HepG2 (cell line): ENCODE results near the gene CERS5. TPM values are rescaled to one million over a fixed set of nuclear protein-coding genes. Genes with fewer than 3 reads are reported as not detected.

ENCODE experiments used
- ATAC-seq: fragments of 200-7000 bp; cut with Tn5 transposase; 3 replicates; pipeline ENCODE4 v1.9.1; 2020; ENCODE audit warnings: mild to moderate bottlenecking, moderate library complexity
- BruUV-seq: library from RNA; stranded (reverse); fragments of 400-500 nt; replicated peaks from 2 replicates; lab custom pipeline; 2021; lab: Mats Ljungman, UMichigan
- CTCF ChIA-PET: fragments of 300-600 bp; formaldehyde crosslinking; extraction: SDS; loops from one replicate; lab custom pipeline; 2021; ENCODE audit warnings: low total read pairs, inconsistent platforms, low intra/inter-chr PET ratio; lab: Yijun Ruan, JAX
- POLR2A ChIA-PET: fragments of 350-600 bp; sonication (Branson Sonifier 250); formaldehyde crosslinking; loops from one replicate; lab custom pipeline; 2020; ENCODE audit warnings: antibody characterized with exemption, inconsistent platforms; lab: Yijun Ruan, JAX
- DNase-seq: peaks from one replicate; pipeline ENCODE4 v3.0.0-alpha.2; 2015; ENCODE audit warnings: low spot score
- FAIRE-seq: peaks from 3 replicates; lab custom pipeline; 2011; peaks lifted over from hg19 to GRCh38; lab: Jason Lieb, UNC
- H2AFZ ChIP-seq: one replicate; pipeline ENCODE4 v1.6.1; 2011; ENCODE audit warnings: low read length, inconsistent platforms
- H3K27ac ChIP-seq: fragments of 300-600 bp; 3 replicates; pipeline ENCODE4 v1.8.0; 2011; ENCODE audit warnings: mixed run types, mild to moderate bottlenecking, mixed read lengths, low read length, inconsistent platforms; ENCODE audit not compliant: insufficient read depth; ENCODE audit errors: extremely low read length
- H3K27me3 ChIP-seq, 2 experiments: fragments of 200-600 bp in 1 of 2; 2 replicates in 1 of 2; 3 replicates in 1 of 2; pipeline versions ENCODE4 v1.6.0 to v1.8.0; 2011; ENCODE audit warnings: low read length in 2 of 2, mild to moderate bottlenecking in 2 of 2, moderate library complexity in 2 of 2, inconsistent platforms in 1 of 2; ENCODE audit not compliant: insufficient read depth in 2 of 2, control insufficient read depth in 1 of 2
- H3K36me3 ChIP-seq, 2 experiments: fragments of 200-600 bp in 1 of 2; replicated peaks in 1 of 2; 2 replicates in 1 of 2; 3 replicates in 1 of 2; pipeline versions ENCODE4 v1.5.1 to v1.8.0; 2011; ENCODE audit warnings: low read length in 2 of 2, inconsistent platforms in 1 of 2; ENCODE audit not compliant: insufficient read depth in 2 of 2, control insufficient read depth in 1 of 2
- H3K4me1 ChIP-seq: 2 replicates; pipeline ENCODE4 v1.5.1; 2012; ENCODE audit warnings: low read length, inconsistent platforms; ENCODE audit not compliant: insufficient read depth
- H3K4me2 ChIP-seq: 2 replicates; pipeline ENCODE4 v1.6.0; 2011; ENCODE audit warnings: low read depth, low read length, inconsistent platforms
- H3K4me3 ChIP-seq, 3 experiments: fragments of 200-600 bp in 1 of 3; sonication (generic), shearing (Covaris generic) in 1 of 3; replicated peaks in 1 of 3; 2 replicates each; pipeline ENCODE4 v1.5.1; 2011 to 2016; ENCODE audit warnings: low read length in 3 of 3, inconsistent platforms in 2 of 3, low read depth in 2 of 3, mild to moderate bottlenecking in 2 of 3, control low read depth in 1 of 3, mixed read lengths in 1 of 3; ENCODE audit not compliant: insufficient read depth in 1 of 3
- H3K79me2 ChIP-seq: one replicate; pipeline ENCODE4 v1.6.1; 2011; ENCODE audit warnings: low read length, inconsistent platforms; ENCODE audit not compliant: insufficient read depth
- H3K9ac ChIP-seq: 2 replicates; pipeline ENCODE4 v1.6.0; 2011; ENCODE audit warnings: mild to moderate bottlenecking, low read depth, low read length, inconsistent platforms; ENCODE audit not compliant: insufficient read depth
- H3K9me3 ChIP-seq: 2 replicates; pipeline ENCODE4 v1.5.1; 2012; ENCODE audit warnings: mild to moderate bottlenecking, low read length
- H4K20me1 ChIP-seq: 2 replicates; pipeline ENCODE4 v1.6.0; 2011; ENCODE audit warnings: inconsistent platforms, mild to moderate bottlenecking, low read length, moderate library complexity; ENCODE audit not compliant: insufficient read depth
- ADNP ChIP-seq: sonication (generic); formaldehyde crosslinking; IDR thresholded peaks from 2 replicates; pipeline ENCODE4 v1.4.0; 2020; ENCODE audit warnings: missing genetic modification reagents
- DNMT3B ChIP-seq: conservative IDR thresholded peaks from 2 replicates; pipeline ENCODE4 v1.6.1; 2016; ENCODE audit warnings: missing biosample characterization, control low read depth
- ETV6 ChIP-seq: sonication (generic); formaldehyde crosslinking; conservative IDR thresholded peaks from 2 replicates; pipeline ENCODE4 v1.4.0; 2020; ENCODE audit warnings: missing genetic modification reagents
- HINFP ChIP-seq: sonication (generic); formaldehyde crosslinking; IDR thresholded peaks from 2 replicates; pipeline ENCODE4 v1.4.0; 2020; ENCODE audit warnings: low read depth, mild to moderate bottlenecking, missing genetic modification reagents
- HMG20B ChIP-seq: conservative IDR thresholded peaks from 2 replicates; pipeline ENCODE4 v1.6.1; 2016; ENCODE audit warnings: missing genetic modification reagents, missing compliant biosample characterization
- IKZF1 ChIP-seq: fragments of 450-650 bp; IDR thresholded peaks from 2 replicates; pipeline ENCODE4 v1.7.1; 2016
- KDM4B ChIP-seq: sonication (generic); formaldehyde crosslinking; IDR thresholded peaks from 2 replicates; pipeline ENCODE4 v1.4.0; 2020; ENCODE audit warnings: missing genetic modification reagents
- LBX2 ChIP-seq: sonication (generic); formaldehyde crosslinking; IDR thresholded peaks from 2 replicates; pipeline ENCODE4 v1.5.0; 2020; ENCODE audit warnings: missing genetic modification reagents, mild to moderate bottlenecking, borderline replicate concordance
- MXD4 ChIP-seq: IDR thresholded peaks from 2 replicates; pipeline ENCODE4 v1.6.1; 2016; ENCODE audit warnings: mild to moderate bottlenecking, missing biosample characterization, missing genetic modification reagents
- NBN ChIP-seq: fragments of 450-650 bp; conservative IDR thresholded peaks from 2 replicates; pipeline ENCODE4 v1.6.1; 2017
- NKX3-1 ChIP-seq: sonication (generic); formaldehyde crosslinking; IDR thresholded peaks from 2 replicates; pipeline ENCODE4 v1.5.0; 2020; ENCODE audit warnings: missing genetic modification reagents
- PHB2 ChIP-seq: fragments of 450-650 bp; IDR thresholded peaks from 2 replicates; pipeline ENCODE4 v1.6.1; 2018; ENCODE audit not compliant: partially characterized antibody
- PLRG1 ChIP-seq: fragments of 450-650 bp; conservative IDR thresholded peaks from 2 replicates; pipeline ENCODE4 v1.6.1; 2016
- REL ChIP-seq: sonication (generic); formaldehyde crosslinking; conservative IDR thresholded peaks from 2 replicates; pipeline ENCODE4 v1.8.0; 2022; ENCODE audit warnings: mild to moderate bottlenecking, missing genetic modification reagents, moderate library complexity
- RXRA ChIP-seq: sonication (generic); formaldehyde crosslinking; IDR thresholded peaks from 2 replicates; pipeline ENCODE4 v1.5.1; 2020; ENCODE audit warnings: missing genetic modification reagents
- SYNCRIP ChIP-seq: fragments of 200-400 bp; formaldehyde crosslinking; IDR thresholded peaks from 2 replicates; pipeline ENCODE4 v1.6.1; 2018; ENCODE audit warnings: mild to moderate bottlenecking, low read depth, low read length; ENCODE audit not compliant: insufficient read depth
- TAF1 ChIP-seq: sonication (generic); formaldehyde crosslinking; IDR thresholded peaks from 2 replicates; pipeline ENCODE4 v1.4.0; 2020; ENCODE audit warnings: missing genetic modification reagents
- TBX2 ChIP-seq: sonication (generic); formaldehyde crosslinking; IDR thresholded peaks from 2 replicates; pipeline ENCODE4 v1.5.0; 2020; ENCODE audit warnings: missing genetic modification reagents, mild to moderate bottlenecking, borderline replicate concordance
- XRCC5 ChIP-seq: fragments of 200-400 bp; formaldehyde crosslinking; optimal IDR thresholded peaks from 2 replicates; pipeline ENCODE3; 2017; ENCODE audit warnings: mild to moderate bottlenecking, low read length
- ZBTB2 ChIP-seq: sonication (generic); formaldehyde crosslinking; IDR thresholded peaks from 2 replicates; pipeline ENCODE4 v1.8.0; 2022; ENCODE audit warnings: low read depth, missing genetic modification reagents
- ZBTB20 ChIP-seq: sonication (generic); formaldehyde crosslinking; IDR thresholded peaks from 2 replicates; pipeline ENCODE4 v1.8.1; 2023; ENCODE audit warnings: missing genetic modification reagents, low read depth, mild to moderate bottlenecking, borderline replicate concordance
- ZNF260 ChIP-seq: sonication (generic); formaldehyde crosslinking; IDR thresholded peaks from 2 replicates; pipeline ENCODE4 v1.4.0; 2020; ENCODE audit warnings: missing genetic modification reagents, low read depth, mild to moderate bottlenecking, borderline replicate concordance
- ZNF33B ChIP-seq: sonication (generic); formaldehyde crosslinking; IDR thresholded peaks from 2 replicates; pipeline ENCODE4 v1.5.1; 2020; ENCODE audit warnings: mild to moderate bottlenecking, missing genetic modification reagents
- ZNF383 ChIP-seq: sonication (generic); formaldehyde crosslinking; IDR thresholded peaks from 2 replicates; pipeline ENCODE4 v1.4.0; 2020; ENCODE audit warnings: missing genetic modification reagents, mild to moderate bottlenecking, borderline replicate concordance
- ZNF619 ChIP-seq: sonication (generic); formaldehyde crosslinking; IDR thresholded peaks from 2 replicates; pipeline ENCODE4 v1.4.0; 2020; ENCODE audit warnings: mild to moderate bottlenecking, missing genetic modification reagents
- ZNF652 ChIP-seq: IDR thresholded peaks from 2 replicates; pipeline ENCODE4 v1.6.1; 2016; ENCODE audit warnings: low read depth, borderline replicate concordance
- WGBS: methylation state at CpG from one replicate; pipeline ENCODE4 v1.1.6; 2017; ENCODE audit warnings: low lambda C conversion rate; 5-methylcytosine and 5-hydroxymethylcytosine counted together
- in situ Hi-C: cut with HindIII; loops from 2 replicates; pipeline ENCODE4 v1.10.0; 2017; ENCODE audit warnings: low pct_unique_long_range_greater_than_20kb; ENCODE audit not compliant: extremely low pct_ligation_motif_present
- intact Hi-C: fragments of 100-400 bp; cut with micrococcal nuclease; formaldehyde crosslinking; loops from one replicate; pipeline ENCODE4 v1.10.0; 2022; ENCODE audit not compliant: unreplicated experiment
- polyA plus RNA-seq, 8 experiments: library from polyadenylated mRNA; depleted of rRNA in 3 of 8; stranded (reverse) in 7 of 8; unstranded in 1 of 8; fragments of >200 nt; fragmentation: Illumina TruSeq in 4 of 8; extraction: Trizol in 4 of 8; gene quantifications; 2 replicates each; pipeline versions ENCODE4 v1.2.1 to v1.2.3, GENCODE V29; 2011 to 2016; ENCODE audit warnings: low read depth in 4 of 8, missing spikeins in 1 of 8, mixed read lengths in 1 of 8; ENCODE audit not compliant: insufficient read depth in 1 of 8
- total RNA-seq, 5 experiments: library from RNA; depleted of rRNA; stranded (reverse); fragments of >200 nt; fragmentation: Illumina TruSeq; extraction: Trizol; gene quantifications; 2 replicates each; pipeline ENCODE4 v1.2.3, GENCODE V29; 2016; ENCODE audit warnings: low read depth in 1 of 5

The CERS5 gene
- total and polyA plus RNA-seq, 2 of the 13 experiments (the other 11 are each of a cell fraction or from before 2014, with no cell fraction given), result 22.3 to 48.8 TPM

GRCh38 chr12:50103767-50104321, 63.3 kb downstream of the CERS5 start, which contains the start of gene GPD1:
Gene GPD1, plus strand, starts transcription at chr12:50104008. Its CDS starts 43 bp downstream, at chr12:50104051.
- Histone ChIP-seq H2AFZ (no peak within 1 kb of the TSS), H3K4me1 (peaks cover 68% of the 10 kb centered on the region), H3K79me2 (no peaks in the 10 kb centered on the region), H3K9ac (peak within 1 kb of the TSS; percentile 72), H4K20me1 (no peaks in the 10 kb centered on the region), H3K4me3 (peak within 1 kb of the TSS; percentile 58 to 75 (median 64)), H3K4me2 (peak within 1 kb of the TSS; percentile 96), H3K36me3 (peaks cover 2 to 17% of the 10 kb centered on the region in 2 experiments; a peak in 4 of 5 replicates), H3K27me3 (no peaks in the 10 kb centered on the region), H3K27ac (peak within 1 kb of the TSS; percentile 73), H3K9me3 (no peaks in the 10 kb centered on the region)
- intact Hi-C loops, result no loop called here
- peak; percentile 89 for ATAC-seq
- POLR2A ChIA-PET, result interaction anchor here (0.8 to 4.6 kb wide), 10 partner anchors 8 to 297 kb away, joined by 3 to 93 read pairs (median 5); partner anchors contain the start of genes CERS5, COX14, LARP4 and SMARCD1
- peak; percentile 67 for DNase-seq
- in situ Hi-C loops, result no loop called here
- CTCF ChIA-PET, result no interaction called here
- FAIRE-seq, result peak; percentile 53
- WGBS, result 0% methylated on average over 1 of the region's 13 CpGs
- no TSS peak for BruUV-seq
- TF ChIP-seq XRCC5 (no peak), ZBTB2 (no peak), MXD4 (CRISPR knock-in tag) (peak; percentile 98), NKX3-1 (CRISPR knock-in tag) (no peak), ZNF619 (CRISPR knock-in tag) (no peak), ZNF33B (CRISPR knock-in tag) (no peak), ZBTB20 (CRISPR knock-in tag) (peak; percentile 67; the same call in 1 of the 2 replicates), RXRA (CRISPR knock-in tag) (peak; percentile 15; the same call in 1 of the 2 replicates), ADNP (CRISPR knock-in tag) (no peak), PLRG1 (no peak), LBX2 (CRISPR knock-in tag) (no peak), ZNF260 (no peak), ETV6 (CRISPR knock-in tag) (no peak), NBN (no peak), PHB2 (no peak), IKZF1 (no peak), ZNF383 (no peak), REL (CRISPR knock-in tag) (no peak), SYNCRIP (no peak), TAF1 (CRISPR knock-in tag) (peak; percentile 41; the same call in 1 of the 2 replicates), DNMT3B (no peak), HMG20B (CRISPR knock-in tag) (no peak), ZNF652 (CRISPR knock-in tag) (no peak), TBX2 (CRISPR knock-in tag) (no peak), KDM4B (no peak), HINFP (CRISPR knock-in tag) (no peak)
